Adipocyte (in vitro differentiated cells): ENCODE data around the gene CDON.
A peak's percentile ranks its signal among the peaks of the same experiment; 100 is the strongest.

ENCODE experiments used
- DNase-seq: peaks from one replicate; pipeline ENCODE4 v3.0.0-alpha.2; 2015; ENCODE audit warnings: low read depth
- H3K27me3 ChIP-seq: replicated peaks from 2 replicates; pipeline ENCODE4 v1.7.0; 2013; ENCODE audit warnings: mild to moderate bottlenecking, low read length, moderate library complexity; ENCODE audit not compliant: control insufficient read depth, insufficient read depth
- H3K36me3 ChIP-seq: 2 replicates; pipeline ENCODE4 v1.7.0; 2013; ENCODE audit warnings: low read length, mild to moderate bottlenecking, moderate library complexity; ENCODE audit not compliant: control insufficient read depth, insufficient read depth, severe bottlenecking
- H3K4me1 ChIP-seq: 2 replicates; pipeline ENCODE4 v1.7.0; 2013; ENCODE audit warnings: mild to moderate bottlenecking, low read length, moderate library complexity; ENCODE audit not compliant: control insufficient read depth, insufficient read depth
- H3K4me3 ChIP-seq: 2 replicates; pipeline ENCODE4 v1.7.0; 2013; ENCODE audit warnings: mild to moderate bottlenecking, low read length, moderate library complexity
- H3K9ac ChIP-seq: 2 replicates; pipeline ENCODE4 v1.7.0; 2013; ENCODE audit warnings: mild to moderate bottlenecking, low read length, moderate library complexity
- H3K9me3 ChIP-seq: 2 replicates; pipeline ENCODE4 v1.7.0; 2013; ENCODE audit warnings: mild to moderate bottlenecking, low read length, moderate library complexity; ENCODE audit not compliant: control insufficient read depth

The CDON gene

DNA sequence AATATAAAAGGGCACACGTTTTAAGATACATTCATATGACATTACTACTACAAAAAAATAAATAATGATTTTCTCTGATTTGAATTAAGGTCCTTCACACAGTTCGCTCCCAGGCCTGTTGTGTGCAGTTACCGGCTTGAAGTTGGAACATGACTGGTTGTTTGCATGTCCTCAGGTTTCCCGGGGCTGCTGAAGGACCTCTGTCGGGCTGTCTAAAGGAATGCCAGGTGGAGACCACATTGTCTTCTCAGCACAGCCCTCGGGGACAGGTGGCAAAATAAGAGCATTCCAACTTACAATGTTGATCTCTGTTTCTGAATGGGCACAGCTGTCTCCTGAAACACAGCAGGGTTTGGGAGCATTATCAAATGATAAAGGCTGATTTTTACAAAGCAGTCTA is 101.9 kb downstream of the CDON start:
- H3K4me3 ChIP-seq, result no peak overlapping the region
- H3K9me3 ChIP-seq, result no peaks in the 10 kb centered on the region
- DNase-seq, result no peak
- H3K36me3 ChIP-seq, result peaks cover 85% of the 10 kb centered on the region
- H3K27me3 ChIP-seq, result no peaks in the 10 kb centered on the region
- no peak overlapping the region for H3K9ac ChIP-seq
- H3K4me1 ChIP-seq, result peaks cover 29% of the 10 kb centered on the region

DNA sequence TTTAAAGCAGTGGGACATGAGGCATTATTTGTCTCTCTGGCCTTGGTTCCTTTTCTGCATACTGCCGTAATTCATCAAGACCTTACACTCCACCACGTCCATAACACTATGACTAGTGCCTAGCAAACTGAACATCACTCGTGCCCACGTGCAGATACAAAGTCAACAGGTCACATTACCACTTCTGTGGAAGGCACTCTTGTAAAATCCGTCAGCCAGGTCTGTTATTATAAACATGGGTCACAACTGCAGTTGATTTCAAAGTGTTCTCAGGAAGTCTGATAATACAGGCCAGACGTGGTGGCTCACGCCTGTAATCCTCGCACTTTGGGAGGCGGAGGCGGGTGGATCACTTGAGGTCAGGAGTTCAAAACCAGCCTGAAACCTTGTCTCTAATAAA is 102.7 kb downstream of the CDON start:
- no peaks in the 10 kb centered on the region for H3K27me3 ChIP-seq
- H3K36me3 ChIP-seq, result peaks cover 85% of the 10 kb centered on the region
- H3K9me3 ChIP-seq, result no peaks in the 10 kb centered on the region
- H3K9ac ChIP-seq, result no peak overlapping the region
- peaks cover 30% of the 10 kb centered on the region for H3K4me1 ChIP-seq
- DNase-seq, result no peak
- no peak overlapping the region for H3K4me3 ChIP-seq

DNA sequence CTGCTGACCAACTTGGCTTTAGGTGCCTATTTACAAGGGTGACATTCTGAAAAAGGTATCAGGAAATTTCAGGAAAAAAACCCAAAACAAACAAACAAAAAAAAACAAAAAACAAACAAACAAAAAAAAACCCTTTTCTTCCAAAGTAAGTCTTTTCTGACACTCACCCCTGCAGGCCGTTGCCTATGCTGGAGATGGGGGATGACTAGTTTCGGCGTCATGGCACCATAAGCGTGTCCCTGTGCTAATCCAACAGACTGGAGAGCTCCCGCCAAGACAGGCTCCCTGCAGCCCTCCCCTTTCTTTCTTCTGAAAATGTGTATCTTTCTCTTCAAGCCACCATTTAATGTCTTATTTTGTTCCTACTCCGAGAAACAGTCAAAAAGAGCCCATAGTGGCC is 103.2 kb downstream of the CDON start:
- H3K4me1 ChIP-seq, result peaks cover 30% of the 10 kb centered on the region
- peaks cover 82% of the 10 kb centered on the region for H3K36me3 ChIP-seq
- no peak overlapping the region for H3K4me3 ChIP-seq
- H3K9me3 ChIP-seq, result no peaks in the 10 kb centered on the region
- no peaks in the 10 kb centered on the region for H3K27me3 ChIP-seq
- no peak overlapping the region for H3K9ac ChIP-seq
- DNase-seq, result no peak

DNA sequence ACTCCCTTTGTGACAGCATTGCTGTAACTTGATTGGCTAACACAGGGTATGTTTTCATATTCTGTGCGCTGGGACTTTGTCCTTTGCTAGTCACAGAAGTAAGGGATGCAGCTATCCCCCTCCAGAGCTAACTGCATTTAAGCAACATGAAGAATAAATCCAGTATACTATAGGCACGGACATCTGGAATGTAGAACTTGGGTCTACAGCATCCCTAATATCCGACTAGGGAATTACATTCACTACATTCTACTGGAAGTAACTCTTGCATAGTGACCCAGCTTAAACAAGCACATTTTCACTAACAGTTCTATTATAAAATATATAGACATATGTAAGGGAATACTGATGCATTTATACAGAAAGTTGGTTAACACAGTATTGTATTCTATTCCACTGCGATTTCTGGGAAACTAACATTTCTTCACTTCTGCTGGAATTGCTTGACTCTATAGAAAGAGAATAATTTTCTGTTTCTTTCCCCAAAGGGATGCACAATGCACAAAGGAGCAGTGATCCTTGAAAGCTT is 103.7 kb downstream of the CDON start:
- Histone ChIP-seq H3K4me3 (no peak overlapping the region), H3K4me1 (peaks cover 30% of the 10 kb centered on the region), H3K9me3 (no peaks in the 10 kb centered on the region), H3K36me3 (peaks cover 80% of the 10 kb centered on the region), H3K27me3 (no peaks in the 10 kb centered on the region), H3K9ac (no peak overlapping the region)
- no peak for DNase-seq

DNA sequence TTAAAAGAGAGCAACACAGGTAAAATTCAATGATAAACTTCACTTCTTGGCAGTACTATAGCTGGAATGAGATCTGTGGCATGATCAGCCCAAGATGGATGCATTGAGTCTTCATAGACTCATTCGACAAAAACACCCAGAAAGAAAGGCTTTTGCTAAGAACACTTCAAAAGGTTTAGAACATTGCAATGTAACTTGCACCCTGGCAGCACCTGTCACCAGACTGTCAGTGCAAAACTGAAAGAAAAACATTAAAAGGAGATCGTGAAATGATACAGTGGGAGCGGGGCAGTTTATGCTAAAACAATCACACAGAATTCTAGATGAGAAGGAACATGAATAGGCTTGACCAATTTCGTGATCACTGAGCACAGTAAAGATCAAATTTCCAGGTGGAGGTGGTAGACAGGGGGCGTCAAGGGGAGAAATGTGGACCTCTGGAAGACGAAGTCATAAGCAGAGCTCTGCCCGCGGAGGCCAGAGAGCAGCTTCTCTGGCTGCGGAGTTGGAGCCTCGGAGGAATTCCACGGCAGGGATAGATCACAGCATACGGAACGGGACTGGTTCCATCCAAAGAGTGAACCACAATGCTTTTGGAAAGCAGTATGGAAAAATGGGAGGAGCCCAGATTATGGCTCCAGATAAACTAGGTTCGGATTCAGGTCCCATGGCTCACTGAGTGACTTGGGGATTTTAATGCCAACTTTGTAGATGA is 104.9 kb downstream of the CDON start:
- H3K4me1 ChIP-seq, result peaks cover 39% of the 10 kb centered on the region
- peak overlapping the region; percentile 35 for H3K4me3 ChIP-seq
- no peak for DNase-seq
- H3K36me3 ChIP-seq, result peaks cover 69% of the 10 kb centered on the region
- H3K9ac ChIP-seq, result no peak overlapping the region
- no peaks in the 10 kb centered on the region for H3K27me3 ChIP-seq
- H3K9me3 ChIP-seq, result no peaks in the 10 kb centered on the region

DNA sequence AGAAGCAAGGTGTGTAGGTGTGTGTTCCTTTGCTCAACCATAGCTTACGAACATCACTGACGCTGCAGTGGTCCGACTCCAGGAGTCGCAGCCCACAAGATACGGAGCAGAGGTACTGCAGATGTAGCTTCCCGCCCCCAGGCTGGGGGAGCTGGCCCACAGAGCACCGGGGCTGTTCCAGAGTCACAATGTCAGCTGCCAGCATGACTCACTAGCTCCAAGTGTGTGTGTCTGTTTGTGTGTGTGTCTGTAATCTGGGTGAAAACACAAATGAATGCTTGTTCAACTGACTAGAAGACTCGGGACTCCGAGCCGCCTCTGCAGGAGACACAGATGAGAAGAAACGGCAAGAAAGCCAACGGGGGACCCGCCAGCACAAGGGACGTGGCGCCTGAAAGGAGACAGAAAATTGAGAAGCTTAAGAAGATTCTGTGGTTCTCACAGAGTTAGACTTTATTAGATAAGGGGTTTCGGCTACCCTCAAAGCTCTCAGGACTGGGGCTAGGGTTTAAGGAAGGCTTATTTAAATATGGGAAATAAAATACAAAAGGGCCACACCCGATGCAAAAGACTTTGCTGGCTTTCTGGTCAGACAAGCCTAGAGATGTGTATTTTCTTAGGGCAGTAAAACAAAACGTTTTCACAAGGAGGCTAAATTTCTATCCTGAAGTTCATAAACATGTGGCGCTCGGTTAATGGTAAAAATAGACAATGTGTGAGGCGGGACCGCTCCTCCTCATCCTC is 106.1 kb downstream of the CDON start:
- peak overlapping the region; percentile 72 for H3K9ac ChIP-seq
- no peaks in the 10 kb centered on the region for H3K27me3 ChIP-seq
- no peak for DNase-seq
- peaks cover 57% of the 10 kb centered on the region for H3K36me3 ChIP-seq
- peak overlapping the region; percentile 7 for H3K4me3 ChIP-seq
- H3K9me3 ChIP-seq, result no peaks in the 10 kb centered on the region
- H3K4me1 ChIP-seq, result peaks cover 50% of the 10 kb centered on the region

DNA sequence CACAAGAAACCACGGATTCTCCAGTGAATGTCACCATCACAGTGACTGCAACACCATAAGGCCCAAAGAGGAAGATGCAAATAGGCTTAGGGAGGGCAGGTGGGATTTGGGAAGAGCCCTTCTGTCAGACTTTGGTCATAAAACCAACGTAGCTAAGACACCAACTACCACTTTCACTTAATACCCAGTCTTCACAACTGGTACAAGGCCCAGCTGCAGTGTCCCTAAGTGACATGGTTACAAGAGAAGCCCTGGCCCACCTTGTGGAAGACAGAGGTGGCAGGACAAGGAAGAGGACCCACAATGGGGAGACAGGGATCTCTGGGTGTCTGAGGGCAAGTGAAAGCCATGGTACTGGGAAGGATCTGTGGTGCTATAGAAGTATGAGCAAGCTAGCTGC is 106.8 kb downstream of the CDON start:
- no peak overlapping the region for H3K9ac ChIP-seq
- no peak for DNase-seq
- H3K4me3 ChIP-seq, result no peak overlapping the region
- H3K36me3 ChIP-seq, result peaks cover 50% of the 10 kb centered on the region
- H3K9me3 ChIP-seq, result no peaks in the 10 kb centered on the region
- H3K27me3 ChIP-seq, result no peaks in the 10 kb centered on the region
- peaks cover 57% of the 10 kb centered on the region for H3K4me1 ChIP-seq

DNA sequence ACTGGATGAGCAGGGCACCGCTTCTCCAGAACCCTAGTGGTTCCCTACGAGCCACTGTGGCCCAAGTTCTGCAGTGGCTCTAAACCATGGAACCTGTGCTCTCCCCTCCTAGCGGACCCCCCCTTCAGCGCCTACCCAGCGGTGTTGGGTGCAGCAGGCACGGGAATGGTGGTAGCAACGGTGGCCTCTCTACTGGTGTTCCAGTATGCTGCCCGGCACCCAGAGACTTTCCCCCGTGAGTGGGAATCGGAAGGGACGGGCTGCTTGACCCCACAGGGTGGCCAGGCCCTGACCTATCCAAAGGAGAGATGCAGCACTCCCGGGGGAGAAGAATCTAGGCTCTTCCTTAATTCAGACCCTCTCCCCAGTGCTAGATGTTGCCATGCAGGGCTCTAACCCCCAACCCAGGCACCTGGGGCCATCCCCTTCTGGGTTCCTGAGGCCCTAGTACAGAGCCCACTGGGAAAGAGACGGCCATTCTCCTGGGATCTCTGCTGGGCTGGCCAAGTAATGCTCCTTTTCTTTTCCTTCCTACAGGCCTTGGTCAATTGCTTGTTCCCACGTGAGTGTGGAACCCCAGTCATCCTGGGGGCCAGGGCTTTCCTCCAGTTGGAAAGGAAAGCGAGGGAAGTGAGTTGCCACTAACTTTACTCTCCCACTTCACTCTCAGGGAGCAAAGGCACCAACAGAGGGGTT is 107.6 kb downstream of the CDON start:
- H3K27me3 ChIP-seq, result no peaks in the 10 kb centered on the region
- H3K9ac ChIP-seq, result no peak overlapping the region
- no peak for DNase-seq
- no peak overlapping the region for H3K4me3 ChIP-seq
- H3K9me3 ChIP-seq, result no peaks in the 10 kb centered on the region
- H3K36me3 ChIP-seq, result peaks cover 42% of the 10 kb centered on the region
- H3K4me1 ChIP-seq, result peaks cover 60% of the 10 kb centered on the region

DNA sequence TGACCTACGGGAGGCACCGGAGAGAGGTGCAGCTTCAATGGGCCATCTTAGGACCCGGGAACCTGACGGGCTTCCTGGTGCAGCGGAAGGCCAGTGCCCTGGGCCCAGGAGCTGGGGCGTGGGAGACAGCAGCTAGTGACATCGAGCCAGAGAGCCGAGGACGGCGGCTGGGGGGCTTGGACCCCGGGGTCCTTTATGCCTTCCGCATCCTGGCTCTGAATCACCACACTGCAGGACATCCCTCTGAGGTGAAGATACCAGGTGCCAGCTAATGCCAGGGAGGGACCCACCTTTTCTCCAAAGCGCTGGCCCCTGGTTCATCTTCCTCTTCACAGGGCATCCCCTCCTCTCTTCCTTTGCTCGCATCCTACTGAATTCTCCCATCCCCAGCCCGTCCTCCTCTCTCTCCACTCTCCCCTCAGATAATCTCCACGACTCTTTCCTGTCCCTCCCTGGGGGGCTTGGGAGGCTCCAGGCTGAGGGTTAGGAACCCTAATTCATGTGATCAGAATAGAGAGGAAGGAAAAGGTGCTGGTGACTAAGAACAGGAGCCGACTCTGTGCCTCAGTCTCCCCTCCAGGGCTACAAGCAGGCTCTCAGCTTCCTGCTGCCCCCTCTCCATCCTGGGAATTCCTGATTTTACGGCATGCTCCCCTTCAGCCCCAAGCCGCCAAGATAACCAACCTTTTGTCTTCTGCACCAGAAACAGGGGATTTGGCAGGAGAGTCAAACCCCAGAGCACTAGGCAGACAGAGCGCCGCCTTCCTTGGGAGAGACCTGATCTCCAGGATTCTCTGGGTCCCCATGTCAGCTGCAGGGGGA is 108.3 kb downstream of the CDON start:
- Histone ChIP-seq H3K4me1 (peaks cover 60% of the 10 kb centered on the region), H3K9me3 (no peaks in the 10 kb centered on the region), H3K9ac (no peak overlapping the region), H3K4me3 (no peak overlapping the region), H3K27me3 (no peaks in the 10 kb centered on the region), H3K36me3 (peaks cover 35% of the 10 kb centered on the region)
- DNase-seq, result no peak

DNA sequence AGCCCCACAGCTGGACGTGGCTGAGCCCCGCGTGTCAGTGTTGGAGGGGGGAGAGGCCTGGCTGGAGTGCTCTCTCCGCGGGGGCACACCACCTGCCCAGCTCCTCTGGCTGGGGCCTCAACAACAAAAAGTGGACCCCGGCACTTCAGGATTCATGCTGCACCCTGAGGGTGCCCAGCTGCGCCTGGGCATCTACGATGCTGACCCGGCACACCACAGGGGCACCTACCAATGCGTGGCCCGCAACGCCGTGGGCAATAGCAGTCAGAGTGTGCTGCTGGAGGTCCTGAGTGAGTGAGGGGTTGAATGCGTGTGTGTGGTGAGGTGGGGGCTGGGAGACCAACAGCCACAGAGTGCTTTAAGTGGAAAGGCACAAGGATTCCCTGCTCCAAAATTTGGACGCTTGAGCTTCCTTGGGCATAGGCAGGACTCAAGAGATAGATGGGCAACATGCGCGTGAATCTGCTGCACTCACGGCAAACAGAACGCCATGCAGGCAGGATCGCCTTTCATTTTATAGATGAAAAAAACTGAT is 109.2 kb downstream of the CDON start:
- peaks cover 27% of the 10 kb centered on the region for H3K36me3 ChIP-seq
- no peak overlapping the region for H3K9ac ChIP-seq
- H3K4me1 ChIP-seq, result peaks cover 55% of the 10 kb centered on the region
- no peak overlapping the region for H3K4me3 ChIP-seq
- H3K27me3 ChIP-seq, result no peaks in the 10 kb centered on the region
- no peaks in the 10 kb centered on the region for H3K9me3 ChIP-seq
- DNase-seq, result no peak
